Esophagus squamous epithelium (tissue), 4 donors: ENCODE data around the gene TFCP2.

Experiments
- CTCF ChIP-seq, 6 experiments: fragments of 450-650 bp in 4 of 6; fragments of 200-600 bp in 2 of 6; sonication (generic) in 2 of 6; IDR thresholded peaks; one replicate each; pipeline ENCODE4 v1.5.1; 2016 to 2019; ENCODE audit warnings: antibody characterized with exemption in 6 of 6, mild to moderate bottlenecking in 4 of 6, moderate library complexity in 4 of 6
- POLR2A ChIP-seq, 4 donors: fragments of 450-650 bp; IDR thresholded peaks; one replicate each; pipeline ENCODE4 v1.6.1; 2017; ENCODE audit warnings: antibody characterized with exemption in 4 of 4, mild to moderate bottlenecking in 4 of 4, moderate library complexity in 3 of 4

- TF ChIP-seq CTCF (IDR thresholded peaks at IDR 0.05): no peak
- TF ChIP-seq POLR2A (IDR thresholded peaks at IDR 0.05): no peak
Observed at GRCh38 chr12:51132693-51133092, 40.2 kb downstream of the TFCP2 start.
